M059J (cell line): ENCODE data around the gene CLK3. TPM values are rescaled to one million over a fixed set of nuclear protein-coding genes. Genes with fewer than 3 reads are reported as not detected.

Experiments
- total RNA-seq: library from RNA; depleted of rRNA; stranded (reverse); fragments of >200 nt; shearing (Covaris generic); gene quantifications from 2 replicates; pipeline ENCODE4 v1.2.3, GENCODE V29; 2014; rRNA removed

Gene CLK3
- total RNA-seq, 1 experiment from 2014 or later: 60.7 TPM

Other genes with a start within 250 kb of the CLK3 start
- gene CYP11A1, start 248.2 kb upstream of the CLK3 start, total RNA-seq: 0.07 and 0.10 TPM in 2 replicates
- 21.4 and 37.5 TPM in 2 replicates for gene SEMA7A, start 181.9 kb upstream of the CLK3 start, total RNA-seq
- gene UBL7, start 154.7 kb upstream of the CLK3 start, total RNA-seq: 71.6 and 80.9 TPM in 2 replicates
- 0.71 and 2.0 TPM in 2 replicates for gene ARID3B, start 74.6 kb upstream of the CLK3 start, total RNA-seq
- gene EDC3, start 80.2 kb downstream of the CLK3 start, total RNA-seq: 4.7 and 9.8 TPM in 2 replicates
- gene CYP1A1, start 109.7 kb downstream of the CLK3 start, total RNA-seq: 1.4 and 3.3 TPM in 2 replicates
- not detected in 2 replicates for gene CYP1A2, start 133.0 kb downstream of the CLK3 start, total RNA-seq
- 9.4 and 23.8 TPM in 2 replicates for gene CSK, start 166.2 kb downstream of the CLK3 start, total RNA-seq
- gene LMAN1L, start 197.0 kb downstream of the CLK3 start, total RNA-seq: not detected in 2 replicates
- not detected in 2 replicates for gene CPLX3, start 210.8 kb downstream of the CLK3 start, total RNA-seq
- 10.9 and 15.3 TPM in 2 replicates for gene ULK3, start 227.3 kb downstream of the CLK3 start, total RNA-seq